Fibroblast of lung (primary cell): ENCODE data around the gene TUBGCP3. TPM values are rescaled to one million over a fixed set of nuclear protein-coding genes. Genes with fewer than 3 reads are reported as not detected.

Source experiments
- DNase-seq, 2 donors: peaks; one replicate each; pipeline versions ENCODE4 v3.0.0 to v3.0.0-alpha.2; 2010; ENCODE audit warnings: low read depth in 2 of 2
- H2AFZ ChIP-seq: 2 replicates; pipeline ENCODE4 v1.5.1; 2012; ENCODE audit warnings: low read length, control low read depth, inconsistent platforms
- H3K27ac ChIP-seq: 2 replicates; pipeline ENCODE4 v1.5.1; 2011; ENCODE audit warnings: low read length, control low read depth; ENCODE audit not compliant: insufficient read depth
- H3K27me3 ChIP-seq: 2 replicates; pipeline ENCODE4 v1.5.1; 2011; ENCODE audit warnings: mild to moderate bottlenecking, low read length; ENCODE audit not compliant: control insufficient read depth, insufficient read depth
- H3K36me3 ChIP-seq: 2 replicates; pipeline ENCODE4 v1.5.1; 2011; ENCODE audit warnings: low read length; ENCODE audit not compliant: control insufficient read depth, insufficient read depth
- H3K4me1 ChIP-seq: 2 replicates; pipeline ENCODE4 v1.5.1; 2011; ENCODE audit warnings: low read length; ENCODE audit not compliant: control insufficient read depth, insufficient read depth; ENCODE audit errors: extremely low read depth
- H3K4me2 ChIP-seq: 2 replicates; pipeline ENCODE4 v1.5.1; 2011; ENCODE audit warnings: low read length, control low read depth; ENCODE audit not compliant: insufficient read depth; ENCODE audit errors: extremely low read depth
- H3K4me3 ChIP-seq, 4 experiments: fragments of 200-600 bp in 1 of 4; sonication (generic) in 1 of 4; replicated peaks in 1 of 4; 2 replicates each; pipeline ENCODE4 v1.5.1; 2011 to 2016; ENCODE audit warnings: low read length in 4 of 4, low read depth in 3 of 4, mild to moderate bottlenecking in 3 of 4, control low read depth in 2 of 4, inconsistent platforms in 1 of 4, mixed read lengths in 1 of 4; ENCODE audit not compliant: insufficient read depth in 1 of 4; ENCODE audit errors: control extremely low read depth in 1 of 4
- H3K79me2 ChIP-seq: 2 replicates; pipeline ENCODE4 v1.5.1; 2012; ENCODE audit warnings: mild to moderate bottlenecking, low read length, inconsistent platforms; ENCODE audit not compliant: control insufficient read depth, insufficient read depth
- H3K9ac ChIP-seq: 2 replicates; pipeline ENCODE4 v1.5.1; 2011; ENCODE audit warnings: mild to moderate bottlenecking, low read length, control low read depth; ENCODE audit not compliant: insufficient read depth
- H3K9me3 ChIP-seq: 2 replicates; pipeline ENCODE4 v1.5.1; 2012; ENCODE audit warnings: low read depth, low read length; ENCODE audit not compliant: control insufficient read depth, insufficient read depth
- H4K20me1 ChIP-seq: 2 replicates; pipeline ENCODE4 v1.5.1; 2011; ENCODE audit warnings: low read length; ENCODE audit not compliant: control insufficient read depth, insufficient read depth; ENCODE audit errors: extremely low read depth
- CTCF ChIP-seq, 2 donors: IDR thresholded peaks in 1 of 2; conservative IDR thresholded peaks in 1 of 2; 1 replicate in 1 of 2; 2 replicates in 1 of 2; pipeline ENCODE4 v1.5.1; 2011 to 2012; ENCODE audit warnings: low read length in 2 of 2, control low read depth in 1 of 2, inconsistent platforms in 1 of 2, low read depth in 1 of 2, mild to moderate bottlenecking in 1 of 2
- EZH2 ChIP-seq: IDR thresholded peaks from 2 replicates; pipeline ENCODE4 v1.5.1; 2012; ENCODE audit warnings: low read length, control low read depth, mild to moderate bottlenecking; ENCODE audit errors: missing control alignments
- polyA plus RNA-seq, 2 donors: library from polyadenylated mRNA; depleted of rRNA in 1 of 2; stranded (reverse) in 1 of 2; unstranded in 1 of 2; fragments of >200 nt; gene quantifications; 2 replicates each; pipeline ENCODE4 v1.2.1, GENCODE V29; 2011 to 2012; ENCODE audit warnings: missing spikeins in 1 of 2
- total RNA-seq: library from RNA; depleted of rRNA; stranded (reverse); fragments of >200 nt; gene quantifications from 2 replicates; pipeline ENCODE4 v1.2.1, GENCODE V29; 2014

The TUBGCP3 gene
- total and polyA plus RNA-seq, 2 donors (not counting 1 experiment from before 2014, with no cell fraction given) = 14.5 to 17.2 TPM

GRCh38 chr13:112456138-112457056 is 131.6 kb downstream of the TUBGCP3 start:
- Histone ChIP-seq H3K27ac (no peak overlapping the region), H3K4me1 (no peaks in the 10 kb centered on the region), H3K9ac (no peak overlapping the region), H4K20me1 (no peaks in the 10 kb centered on the region), H3K4me3 (no peak overlapping the region), H3K4me2 (no peak overlapping the region), H3K9me3 (no peaks in the 10 kb centered on the region), H2AFZ (no peak overlapping the region), H3K36me3 (no peaks in the 10 kb centered on the region), H3K27me3 (no peaks in the 10 kb centered on the region), H3K79me2 (no peaks in the 10 kb centered on the region)
- TF ChIP-seq CTCF (conservative IDR thresholded peaks at IDR 0.05 in 1 of 2, IDR thresholded peaks at IDR 0.05 in 1 of 2; ENCODE audit: low read depth in 1 of 2, low read length in 2 of 2) = no peak
- no peak for TF ChIP-seq EZH2
- no peak for DNase-seq

GRCh38 chr13:112455476-112456059 is 132.4 kb downstream of the TUBGCP3 start:
- H3K27me3 ChIP-seq = no peaks in the 10 kb centered on the region
- no peak overlapping the region for H2AFZ ChIP-seq
- DNase-seq = no peak
- no peak overlapping the region for H3K4me3 ChIP-seq
- H3K9ac ChIP-seq = no peak overlapping the region
- H3K4me1 ChIP-seq = no peaks in the 10 kb centered on the region
- no peaks in the 10 kb centered on the region for H3K79me2 ChIP-seq
- no peak overlapping the region for H3K27ac ChIP-seq
- TF ChIP-seq CTCF (conservative IDR thresholded peaks at IDR 0.05 in 1 of 2, IDR thresholded peaks at IDR 0.05 in 1 of 2; ENCODE audit: low read depth in 1 of 2, low read length in 2 of 2) (no peak), EZH2 (no peak)
- H3K36me3 ChIP-seq = no peaks in the 10 kb centered on the region
- no peaks in the 10 kb centered on the region for H4K20me1 ChIP-seq
- no peaks in the 10 kb centered on the region for H3K9me3 ChIP-seq
- no peak overlapping the region for H3K4me2 ChIP-seq

- Histone ChIP-seq H3K36me3 (no peaks in the 10 kb centered on the region), H3K27ac (no peak overlapping the region), H3K79me2 (no peaks in the 10 kb centered on the region), H3K4me1 (no peaks in the 10 kb centered on the region), H2AFZ (no peak overlapping the region), H3K9ac (no peak overlapping the region), H4K20me1 (no peaks in the 10 kb centered on the region), H3K9me3 (no peaks in the 10 kb centered on the region), H3K4me3 (no peak overlapping the region), H3K4me2 (no peak overlapping the region), H3K27me3 (no peaks in the 10 kb centered on the region)
- no peak for TF ChIP-seq CTCF (conservative IDR thresholded peaks at IDR 0.05 in 1 of 2, IDR thresholded peaks at IDR 0.05 in 1 of 2; ENCODE audit: low read depth in 1 of 2, low read length in 2 of 2)
- TF ChIP-seq EZH2 = no peak
- no peak for DNase-seq
These were observed 133.2 kb downstream of the TUBGCP3 start for GRCh38 chr13:112454648-112455334.
